ENCODE data around the gene CEP164.
"Not testable (repeated sequence)": the region's sequence is repeated elsewhere in the genome, so short reads cannot be mapped to it uniquely, and the experiment has no call there.

Gene CEP164

DNA sequence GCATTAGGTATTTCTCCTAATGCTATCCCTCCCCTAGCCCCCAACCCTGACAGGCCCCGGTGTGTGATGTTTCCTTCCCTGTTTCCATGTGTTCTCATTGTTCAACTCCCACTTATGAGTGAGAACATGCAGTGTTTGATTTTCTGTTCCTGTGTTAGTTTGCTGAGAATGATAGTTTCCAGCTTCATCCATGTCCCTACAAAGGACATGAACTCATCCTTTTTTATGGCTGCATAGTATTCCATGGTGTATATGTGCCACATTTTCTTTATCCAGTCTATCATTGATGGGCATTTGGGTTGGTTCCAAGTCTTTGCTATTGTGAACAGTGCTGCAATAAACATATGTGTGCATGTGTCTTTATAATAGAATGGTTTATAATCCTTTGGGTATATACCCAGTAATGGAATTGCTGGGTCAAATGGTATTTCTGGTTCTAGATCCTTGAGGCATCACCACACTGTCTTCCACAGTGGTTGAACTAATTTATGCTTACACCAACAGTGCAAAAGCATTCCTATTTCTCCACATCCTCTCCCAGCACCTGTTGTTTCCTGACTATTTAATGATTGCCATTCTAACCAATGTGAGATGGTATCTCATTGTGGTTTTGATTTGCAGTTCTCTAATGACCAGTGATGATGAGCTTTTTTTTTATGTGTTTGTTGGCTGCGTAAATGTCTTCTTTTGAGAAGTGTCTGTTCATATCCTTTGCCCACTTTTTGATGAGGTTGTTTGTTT is 71.6 kb downstream of the CEP164 start:
- not testable (repeated sequence) for DNase-seq

DNA sequence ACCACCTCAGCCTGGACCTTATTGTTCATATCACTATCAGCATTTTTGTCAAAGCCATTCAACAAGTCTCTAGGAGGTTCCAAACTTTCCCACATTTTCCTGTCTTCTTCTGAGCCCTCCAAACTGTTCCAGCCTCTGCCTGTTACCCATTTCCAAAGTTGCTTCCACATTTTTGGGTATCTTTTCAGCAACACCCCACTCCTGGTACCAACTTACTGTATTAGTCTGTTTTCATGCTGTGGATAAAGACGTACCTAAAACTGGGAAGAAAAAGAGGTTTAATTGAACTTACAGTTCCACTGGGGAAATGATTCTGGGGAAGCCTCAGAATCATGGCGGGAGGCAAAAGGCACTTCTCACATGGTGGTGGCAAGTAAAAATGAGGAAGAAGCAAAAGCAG is 78.2 kb downstream of the CEP164 start:
- not testable (repeated sequence) for DNase-seq

DNA sequence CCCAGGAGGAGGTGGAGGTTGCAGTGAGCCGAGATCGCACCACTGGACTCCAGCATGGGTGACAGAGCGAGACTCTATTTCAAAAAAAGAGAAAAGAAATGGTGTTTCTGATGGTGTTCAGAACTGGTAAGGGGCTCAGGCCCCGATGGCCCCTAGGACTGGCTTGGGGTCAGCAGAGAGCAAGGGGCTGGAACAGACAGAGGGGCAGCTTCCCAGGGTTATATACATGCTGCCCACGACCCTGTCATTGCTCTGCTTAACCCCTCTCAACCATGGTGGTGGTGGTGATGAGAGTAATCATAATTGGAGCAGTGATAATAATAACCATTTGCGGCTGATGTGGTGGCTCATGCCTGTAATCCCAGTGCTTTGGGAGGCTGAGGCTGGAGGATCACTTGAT is 79.4 kb downstream of the CEP164 start:
- DNase-seq: no peak

DNA sequence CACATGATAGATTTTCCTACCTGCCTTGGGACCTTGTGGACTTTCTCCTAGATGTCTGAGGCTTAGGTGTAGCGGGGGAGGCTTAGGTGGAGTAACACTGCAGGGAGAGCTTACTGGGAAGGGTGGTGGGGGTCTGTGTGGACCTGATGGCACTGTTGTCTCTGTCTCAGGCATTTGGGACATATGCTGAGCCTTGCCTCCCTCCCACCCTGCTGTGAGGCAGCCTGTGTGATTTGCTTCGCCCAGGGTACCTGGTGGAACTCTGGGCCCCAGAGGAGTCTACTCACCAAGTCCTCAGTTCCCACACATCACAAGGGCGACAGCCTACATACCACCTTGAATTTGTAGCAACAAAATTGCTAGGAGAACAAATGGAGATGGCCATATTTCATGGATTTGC is 80.7 kb downstream of the CEP164 start:
- no peak for DNase-seq

GRCh38 chr11:117409511-117409910 is 81.9 kb downstream of the CEP164 start:
- no peak for DNase-seq

DNA sequence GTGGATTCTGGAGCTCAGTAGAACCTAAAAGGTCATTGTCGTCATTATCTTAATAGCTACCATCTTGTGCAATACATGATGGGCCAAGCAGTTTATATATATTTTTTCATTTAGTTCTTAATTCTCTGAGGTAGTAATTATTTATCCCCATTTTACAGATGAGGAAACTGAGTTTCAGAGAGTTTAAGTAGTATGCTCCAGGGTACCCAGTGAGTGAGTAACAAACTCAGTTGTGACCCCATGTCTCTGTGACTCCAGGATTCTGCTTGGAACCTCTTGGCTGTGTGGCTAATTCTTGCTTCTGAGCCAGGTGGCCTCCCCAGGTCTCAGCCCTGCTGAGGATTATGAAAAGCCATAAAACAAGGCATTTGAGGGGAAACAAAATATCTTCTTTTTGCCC is 82.6 kb downstream of the CEP164 start:
- no peak for DNase-seq

DNA sequence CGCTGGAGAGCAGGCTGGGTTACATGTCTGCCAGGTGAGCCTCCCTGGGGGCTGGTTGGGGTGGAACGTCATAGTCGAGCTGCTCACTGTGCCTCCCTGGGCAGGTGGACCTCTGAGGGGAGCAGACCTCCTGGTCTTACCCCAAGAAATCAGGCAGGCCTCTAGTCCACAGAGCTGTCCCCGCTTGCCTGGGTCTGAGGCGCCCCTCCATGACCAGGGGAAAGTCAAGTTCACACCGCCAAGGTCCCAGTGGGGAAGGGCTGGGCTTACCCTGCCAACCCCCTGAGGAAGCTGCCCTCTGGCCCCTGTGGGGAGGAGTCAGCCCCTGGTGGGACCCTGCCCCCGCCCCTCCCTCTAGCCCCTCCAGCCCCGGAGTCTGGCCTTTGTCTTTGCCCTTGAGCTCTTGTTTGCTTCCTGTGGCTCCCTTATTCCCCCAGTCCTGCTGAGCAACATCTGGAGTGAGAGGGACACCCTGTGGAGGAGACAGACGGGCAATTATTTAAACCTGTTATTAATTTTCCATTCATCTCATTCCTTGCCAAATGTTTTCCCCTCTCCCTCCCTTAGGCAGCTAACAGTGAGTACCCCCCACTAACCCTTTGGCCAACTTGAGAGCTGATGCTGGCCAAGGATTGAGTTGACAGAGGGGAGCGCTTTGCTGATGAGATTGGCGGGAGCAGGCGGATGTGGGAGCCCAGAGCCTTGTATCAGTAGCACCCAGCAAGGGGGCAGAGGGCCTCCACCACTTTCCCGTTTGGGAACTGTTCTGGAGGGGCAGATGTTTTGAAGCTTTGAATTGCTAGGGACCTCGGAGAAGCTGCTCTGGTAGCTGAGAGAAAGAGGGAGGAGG is 83.4 kb downstream of the CEP164 start:
- DNase-seq: peak; percentile 83

- DNase-seq: no peak
Observed at GRCh38 chr11:117411736-117412135, 84.1 kb downstream of the CEP164 start.

GRCh38 chr11:117412176-117412575 is 84.5 kb downstream of the CEP164 start:
- no peak for DNase-seq

GRCh38 chr11:117412653-117413275 is 85.1 kb downstream of the CEP164 start:
- no peak for DNase-seq

DNA sequence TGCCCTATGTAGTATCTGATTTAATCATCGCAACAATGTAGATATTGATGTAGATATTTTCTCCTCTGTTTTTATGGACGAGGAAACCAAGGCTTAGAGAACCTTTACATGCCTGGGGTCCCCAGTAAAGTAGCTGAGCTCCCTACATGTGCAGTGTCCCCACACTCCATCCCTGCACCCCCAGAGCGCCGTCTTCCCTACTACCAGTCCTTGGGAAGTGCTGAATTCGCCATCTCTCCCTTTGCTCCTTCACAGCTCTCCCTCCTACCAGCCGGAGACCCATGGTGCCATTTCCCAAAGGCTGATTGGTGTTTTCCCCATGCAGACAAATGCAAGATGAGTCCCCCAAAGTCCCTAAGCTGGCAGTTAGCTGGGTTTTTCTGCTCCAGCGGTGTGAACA is 86.0 kb downstream of the CEP164 start:
- no peak for DNase-seq

DNA sequence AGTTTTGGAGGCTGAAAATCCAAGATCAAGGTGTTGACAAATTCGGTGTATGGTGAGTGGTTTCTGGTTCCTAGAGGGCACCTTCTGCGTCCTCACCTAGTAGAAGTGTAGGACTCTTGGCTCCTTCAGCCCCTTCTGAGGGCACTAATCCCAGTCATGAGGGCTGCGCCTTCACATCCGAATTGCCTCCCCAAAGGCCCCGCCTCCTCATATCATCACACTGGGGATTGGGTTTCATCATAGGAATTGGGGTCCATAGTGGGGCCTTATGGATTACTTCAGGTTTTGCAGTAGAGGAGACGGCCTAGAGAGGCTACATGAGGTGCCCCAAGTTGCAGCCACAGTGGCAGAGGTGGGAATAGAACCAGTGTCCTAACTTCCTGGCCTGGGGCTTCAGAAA is 87.1 kb downstream of the CEP164 start:
- no peak for DNase-seq

GRCh38 chr11:117415358-117415896 is 87.8 kb downstream of the CEP164 start:
- DNase-seq: no peak

GRCh38 chr11:117417342-117417741 is 89.7 kb downstream of the CEP164 start:
- no peak for DNase-seq

DNA sequence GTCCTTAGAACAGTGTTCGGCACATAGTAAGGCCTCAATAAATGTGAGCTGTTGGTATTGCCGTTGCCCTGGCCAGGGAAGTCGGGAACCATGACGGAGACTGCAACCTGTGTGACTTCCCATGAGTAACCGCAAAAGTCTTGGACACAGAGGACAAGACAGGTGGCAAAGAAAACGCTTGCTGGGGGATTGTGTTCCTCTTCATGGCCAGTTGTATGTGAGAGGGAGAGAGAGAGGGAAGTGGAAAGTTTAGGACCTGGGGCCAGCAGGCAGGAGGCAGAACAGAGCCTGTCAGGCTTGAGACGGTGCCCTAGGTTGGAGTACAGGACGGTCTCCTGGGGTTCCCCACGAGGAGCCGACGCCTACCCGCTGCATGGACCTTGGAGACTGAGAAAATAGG is 90.2 kb downstream of the CEP164 start:
- no peak for DNase-seq

DNA sequence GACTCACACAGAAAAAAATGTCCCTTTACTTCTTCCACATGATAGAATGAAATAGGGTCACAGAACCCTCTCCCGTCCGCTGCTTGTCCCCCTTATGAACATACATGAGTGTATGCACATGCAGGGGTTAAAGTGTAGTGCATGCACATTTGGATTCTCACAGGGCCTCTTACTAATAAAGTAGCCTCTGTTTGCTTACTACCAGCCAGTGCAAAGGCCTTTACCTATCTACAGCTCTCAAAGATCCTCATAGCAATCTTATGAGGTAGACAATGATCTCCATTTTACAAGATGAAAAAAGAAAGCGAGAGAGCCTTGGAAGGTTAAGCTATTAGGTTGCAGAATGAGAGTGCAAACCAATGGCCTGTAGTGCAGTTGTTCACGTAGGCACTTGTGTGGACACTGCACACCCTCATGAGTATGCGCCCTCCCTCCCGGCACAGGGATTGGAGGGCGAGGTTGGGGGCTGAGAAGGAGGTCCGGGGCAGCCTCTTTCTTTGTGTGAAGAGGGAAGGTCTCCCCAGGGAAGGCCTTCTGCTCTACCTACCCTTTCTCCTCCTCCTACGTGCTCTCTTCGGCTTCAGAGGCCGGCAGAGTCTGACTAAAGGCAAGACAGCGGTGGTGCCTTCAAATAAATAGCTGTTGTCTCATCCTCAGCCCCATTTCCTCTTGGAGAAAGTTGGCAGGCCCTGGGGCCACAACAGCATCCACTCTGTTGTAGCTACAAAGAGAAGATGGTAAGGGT is 91.3 kb downstream of the CEP164 start:
- no peak for DNase-seq

GRCh38 chr11:117419482-117420142 is 92.0 kb downstream of the CEP164 start:
- DNase-seq: no peak

DNA sequence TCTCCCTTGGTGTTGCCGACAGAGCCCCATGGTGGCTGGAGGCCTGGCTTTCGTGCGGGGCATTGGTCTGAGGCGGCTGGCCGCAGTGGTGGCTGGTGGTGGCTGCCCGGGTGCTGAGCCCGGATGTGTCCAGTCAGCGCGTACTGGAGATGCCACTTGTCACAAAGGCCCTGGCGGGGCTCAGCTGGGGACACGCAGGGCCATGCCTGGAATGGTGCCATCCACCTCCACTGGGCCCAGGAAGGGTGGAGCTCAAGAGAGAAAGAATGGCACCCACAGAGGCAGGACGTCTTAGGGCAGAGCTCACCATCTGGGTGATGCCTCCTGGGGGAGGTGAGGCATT is 92.5 kb downstream of the CEP164 start:
- DNase-seq: no peak

- DNase-seq: no peak
Observed at GRCh38 chr11:117420598-117420997, 92.9 kb downstream of the CEP164 start.

DNA sequence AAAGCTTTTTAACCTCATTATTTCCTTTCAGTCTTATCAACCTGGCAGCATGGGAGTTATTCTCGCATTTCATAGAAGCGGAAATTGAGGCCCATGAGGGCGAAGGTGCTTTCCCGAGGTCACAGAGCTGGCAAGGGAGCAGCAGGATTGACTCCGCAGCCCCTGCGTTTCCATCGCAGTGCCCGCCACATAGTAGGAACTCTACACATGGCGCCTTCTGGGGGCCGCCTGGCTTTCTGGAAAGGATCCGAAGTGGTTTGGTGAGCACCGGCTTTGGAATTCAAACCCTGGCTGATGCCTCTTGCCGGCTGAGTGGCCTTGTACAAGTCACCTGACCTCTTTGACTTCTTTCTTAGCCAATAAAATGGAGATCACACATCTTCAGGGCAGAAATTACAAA is 93.4 kb downstream of the CEP164 start:
- DNase-seq: no peak

DNA sequence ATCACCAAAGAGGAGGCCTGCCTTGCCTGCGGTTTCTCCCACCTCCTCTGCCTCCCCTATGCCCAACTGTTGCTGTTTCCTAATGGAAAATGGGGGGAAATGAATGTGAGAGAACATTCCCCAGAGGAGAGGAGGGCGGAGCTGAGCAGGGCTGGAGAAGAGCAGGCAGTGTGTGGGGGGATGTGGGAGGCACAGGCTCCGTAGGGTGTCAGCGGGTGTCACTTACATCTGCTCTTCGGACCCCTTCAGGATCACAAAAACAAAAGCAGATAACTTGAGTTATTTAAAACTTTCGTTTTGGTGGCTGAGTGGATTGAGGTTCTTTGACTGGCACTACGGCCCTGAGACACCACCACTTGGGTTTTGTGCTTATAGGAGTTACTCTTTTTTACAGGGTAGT is 93.8 kb downstream of the CEP164 start:
- DNase-seq: no peak

- DNase-seq: no peak
Observed at GRCh38 chr11:117423046-117423575, 95.5 kb downstream of the CEP164 start.

Measured in DMS 273 treated with DMSO at 0.1 percent for 48 hours (cell line).